B cell (primary cell): Measurements from ENCODE around the gene RABEPK. TPM values are rescaled to one million over a fixed set of nuclear protein-coding genes. Genes with fewer than 3 reads are reported as not detected.

Experiments
- ATAC-seq: fragments of 200-7000 bp; cut with Tn5 transposase; one replicate; pipeline ENCODE4 v1.10.0; 2021; ENCODE audit warnings: low read depth, mild to moderate bottlenecking, moderate number of reproducible peaks, moderate library complexity
- CTCF ChIA-PET: fragments of 350-600 bp; sonication (Branson Sonifier 250); formaldehyde crosslinking; loops from one replicate; lab custom pipeline; 2021; ENCODE audit warnings: antibody characterized with exemption, inconsistent platforms; lab: Charles Lee
- POLR2A ChIA-PET: fragments of 350-600 bp; sonication (Branson Sonifier 250); formaldehyde crosslinking; loops from one replicate; lab custom pipeline; 2021; ENCODE audit warnings: antibody characterized with exemption; lab: Charles Lee
- DNase-seq: peaks from one replicate; pipeline ENCODE4 v3.0.0; 2013
- H2AFZ ChIP-seq: 2 replicates; pipeline ENCODE4 v1.6.1; 2012; ENCODE audit warnings: mild to moderate bottlenecking, low read depth, low read length; ENCODE audit not compliant: insufficient read depth, poor library complexity, severe bottlenecking
- H3K27ac ChIP-seq, 2 donors: 1 replicate in 1 of 2; 2 replicates in 1 of 2; pipeline ENCODE4 v1.5.1; 2012 to 2013; ENCODE audit warnings: low read length in 2 of 2, mild to moderate bottlenecking in 2 of 2, moderate library complexity in 1 of 2
- H3K27me3 ChIP-seq, 4 experiments: fragments of 200-600 bp in 1 of 4; sonication (generic) in 1 of 4; replicated peaks in 1 of 4; 1 replicate in 2 of 4; 2 replicates in 2 of 4; pipeline versions ENCODE4 v1.6.1 to v1.7.0; 2013 to 2016; ENCODE audit warnings: low read length in 3 of 4, mild to moderate bottlenecking in 2 of 4, mixed read lengths in 1 of 4, moderate library complexity in 1 of 4; ENCODE audit not compliant: insufficient read depth in 4 of 4, control insufficient read depth in 3 of 4; ENCODE audit errors: control extremely low read depth in 1 of 4
- H3K36me3 ChIP-seq, 2 experiments: replicated peaks in 1 of 2; 1 replicate in 1 of 2; 2 replicates in 1 of 2; pipeline versions ENCODE4 v1.6.1 to v1.7.1; 2013; ENCODE audit warnings: low read length in 1 of 2; ENCODE audit not compliant: insufficient read depth in 2 of 2, control insufficient read depth in 1 of 2; ENCODE audit errors: control extremely low read depth in 1 of 2, extremely low read depth in 1 of 2
- H3K4me1 ChIP-seq, 2 donors: fragments of 200-600 bp in 1 of 2; sonication (generic) in 1 of 2; 1 replicate in 1 of 2; 2 replicates in 1 of 2; pipeline versions ENCODE4 v1.5.1 to v1.6.1; 2013 to 2017; ENCODE audit warnings: low read length in 2 of 2; ENCODE audit not compliant: control insufficient read depth in 2 of 2, insufficient read depth in 2 of 2
- H3K4me2 ChIP-seq: replicated peaks from 2 replicates; pipeline ENCODE3; 2012; ENCODE audit warnings: mild to moderate bottlenecking, low read depth, low read length; ENCODE audit not compliant: poor library complexity, severe bottlenecking
- H3K4me3 ChIP-seq, 5 experiments: fragments of 200-600 bp in 1 of 5; sonication (generic) in 1 of 5; 1 replicate in 3 of 5; 2 replicates in 2 of 5; pipeline versions ENCODE4 v1.5.1 to v1.7.0; 2011 to 2016; ENCODE audit warnings: low read length in 4 of 5, mild to moderate bottlenecking in 4 of 5, low read depth in 2 of 5, control low read depth in 1 of 5, moderate library complexity in 1 of 5; ENCODE audit not compliant: insufficient read depth in 1 of 5; ENCODE audit errors: control extremely low read depth in 1 of 5, extremely low read depth in 1 of 5
- H3K79me2 ChIP-seq: fragments of 200-600 bp; sonication (generic); one replicate; pipeline ENCODE4 v1.6.0; 2016; ENCODE audit warnings: low read length; ENCODE audit not compliant: control insufficient read depth, insufficient read depth
- H3K9ac ChIP-seq: fragments of 200-600 bp; sonication (generic); 2 replicates; pipeline ENCODE4 v1.6.1; 2017; ENCODE audit warnings: mild to moderate bottlenecking, low read length, moderate library complexity
- H3K9me3 ChIP-seq, 3 donors: one replicate each; pipeline versions ENCODE4 v1.6.1 to v1.7.1; 2013; ENCODE audit warnings: low read length in 2 of 3; ENCODE audit not compliant: control insufficient read depth in 2 of 3, insufficient read depth in 1 of 3; ENCODE audit errors: control extremely low read depth in 1 of 3
- H4K20me1 ChIP-seq: 2 replicates; pipeline ENCODE4 v1.6.0; 2012; ENCODE audit warnings: mild to moderate bottlenecking, low read length; ENCODE audit not compliant: insufficient read depth, control insufficient read depth, poor library complexity, severe bottlenecking
- H3K27ac Mint-ChIP-seq: one replicate; pipeline ENCODE4 v1.8.0; 2021; ENCODE audit warnings: mixed read lengths
- H3K27me3 Mint-ChIP-seq: one replicate; pipeline ENCODE4 v1.8.0; 2021; ENCODE audit warnings: mixed read lengths
- H3K4me1 Mint-ChIP-seq: one replicate; pipeline ENCODE4 v1.8.0; 2021; ENCODE audit warnings: mixed read lengths
- H3K4me3 Mint-ChIP-seq: one replicate; pipeline ENCODE4 v1.8.0; 2021; ENCODE audit warnings: mixed read lengths
- H3K9me3 Mint-ChIP-seq: one replicate; pipeline ENCODE4 v1.8.0; 2022; ENCODE audit warnings: mixed read lengths; ENCODE audit not compliant: insufficient read depth
- CTCF ChIP-seq: fragments of 200-600 bp; IDR thresholded peaks from one replicate; pipeline ENCODE4 v1.8.0; 2022; ENCODE audit warnings: antibody characterized with exemption, mild to moderate bottlenecking
- EZH2 ChIP-seq: IDR thresholded peaks from 2 replicates; pipeline ENCODE4 v1.6.1; 2012; ENCODE audit warnings: borderline replicate concordance, low read depth, mild to moderate bottlenecking, moderate library complexity, low read length; ENCODE audit not compliant: insufficient read depth, poor library complexity, severe bottlenecking
- WGBS: methylation state at CpG from one replicate; pipeline ENCODE4 v1.1.5; 2013; ENCODE audit warnings: missing lambda C conversion rate; ENCODE audit not compliant: insufficient coverage; 5-methylcytosine and 5-hydroxymethylcytosine counted together
- intact Hi-C: fragments of 100-400 bp; cut with micrococcal nuclease; formaldehyde crosslinking; loops from one replicate; pipeline ENCODE4 v1.10.0; 2022
- polyA plus RNA-seq: library from polyadenylated mRNA; depleted of rRNA; stranded (reverse); fragments of >200 nt; gene quantifications from 2 replicates; pipeline ENCODE4 v1.2.3, GENCODE V29; 2012
- total RNA-seq, 2 donors: library from RNA; stranded (reverse); fragments of 120-200 nt in 1 of 2; gene quantifications; 1 replicate in 1 of 2; 2 replicates in 1 of 2; pipeline versions ENCODE4 v1.2.3 to v1.2.4, GENCODE V29; 2013 to 2022

The RABEPK gene
- total and polyA plus RNA-seq, 2 donors (not counting 1 experiment from before 2014, with no cell fraction given): 9.0 to 12.2 TPM

- Histone ChIP-seq H2AFZ (peak within 1 kb of the TSS; percentile 99), H4K20me1 (peaks cover 10% of the 10 kb centered on the region), H3K9ac (peak within 1 kb of the TSS; percentile 99), H3K36me3 (peaks cover 9 to 35% of the 10 kb centered on the region in 2 experiments), H3K4me2 (peak within 1 kb of the TSS; percentile 95), H3K79me2 (peaks cover 42% of the 10 kb centered on the region), H3K4me3 (peak within 1 kb of the TSS; percentile 82 to 98 (median 92)), H3K27ac (peak within 1 kb of the TSS; percentile 98 to 99), H3K27me3 (no peaks in the 10 kb centered on the region), H3K9me3 (no peaks in the 10 kb centered on the region), H3K4me1 (peaks cover 16 to 26% of the 10 kb centered on the region in 2 donors)
- WGBS: under 1% methylated on average over 59 of the region's 59 CpGs
- POLR2A ChIA-PET: interaction anchor here (0.5 to 2.4 kb wide), 7 partner anchors 14 to 1143 kb away, joined by 3 to 25 read pairs (median 4); partner anchors contain the start of genes GAPVD1 and RABEPK
- no peaks in the 10 kb centered on the region for H3K27me3 Mint-ChIP-seq
- DNase-seq (peak; percentile 100), ATAC-seq (peak; percentile 90)
- H3K4me3 Mint-ChIP-seq: peak within 1 kb of the TSS; percentile 95
- TF ChIP-seq CTCF: no peak
- no peak for TF ChIP-seq EZH2
- peak within 1 kb of the TSS; percentile 93 for H3K27ac Mint-ChIP-seq
- H3K9me3 Mint-ChIP-seq: no peaks in the 10 kb centered on the region
- peaks cover 50% of the 10 kb centered on the region for H3K4me1 Mint-ChIP-seq
- intact Hi-C loops: loop anchor here (1.0 to 5.0 kb wide), 7 partner anchors 20 to 506 kb away; partner anchors contain the start of genes ARPC5L, GAPVD1, NR6A1 and PBX3
- CTCF ChIA-PET: interaction anchor here (2.4 kb wide), 1 partner anchor 20 kb away, joined by 14 read pairs; the partner anchor contains the start of gene GAPVD1
Measured at GRCh38 chr9:125241000-125241862, 40.9 kb downstream of the RABEPK start, which contains the start of gene HSPA5. Gene HSPA5, minus strand, starts transcription at chr9:125241343. Its CDS starts 217 bp downstream, at chr9:125241126.
